SU-DHL-6 (cell line): ENCODE measurements around the gene ACTL10.

Experiments used
- H2AFZ ChIP-seq: fragments of 200-600 bp; sonication (generic); 2 replicates; pipeline ENCODE4 v1.6.1; 2014; ENCODE audit warnings: low read depth, mild to moderate bottlenecking, moderate library complexity, mixed read lengths, antibody characterized with exemption, low read length; ENCODE audit not compliant: severe bottlenecking
- H3F3A ChIP-seq: fragments of 200-600 bp; shearing (Covaris generic); 2 replicates; pipeline ENCODE4 v1.6.0; 2016; ENCODE audit warnings: antibody characterized with exemption, mild to moderate bottlenecking; ENCODE audit not compliant: insufficient read depth
- H3K27ac ChIP-seq: fragments of 200-600 bp; sonication (generic); 2 replicates; pipeline ENCODE4 v1.5.1; 2016; ENCODE audit warnings: low read depth, mild to moderate bottlenecking, low read length, moderate library complexity, mixed read lengths
- H3K27me3 ChIP-seq: fragments of 200-600 bp; sonication (generic), shearing (Covaris generic); 2 replicates; pipeline ENCODE4 v1.6.0; 2014; ENCODE audit warnings: mild to moderate bottlenecking, low read length
- H3K36me3 ChIP-seq: fragments of 200-600 bp; sonication (generic); 2 replicates; pipeline ENCODE4 v1.6.1; 2014; ENCODE audit warnings: mild to moderate bottlenecking, low read length, mixed read lengths
- H3K4me2 ChIP-seq: fragments of 300-600, 200-600 bp; shearing (Covaris generic), sonication (generic); 2 replicates; pipeline ENCODE4 v1.6.0; 2014; ENCODE audit warnings: low read length, low read depth, mild to moderate bottlenecking; ENCODE audit not compliant: poor library complexity, severe bottlenecking
- H3K4me3 ChIP-seq: fragments of 200-600 bp; sonication (generic); 2 replicates; pipeline ENCODE4 v1.5.1; 2014; ENCODE audit warnings: antibody characterized with exemption, low read length, mild to moderate bottlenecking, mixed read lengths; ENCODE audit not compliant: insufficient read depth, poor library complexity, severe bottlenecking
- H3K79me2 ChIP-seq: fragments of 200-600 bp; sonication (generic); 2 replicates; pipeline ENCODE4 v1.6.1; 2014; ENCODE audit warnings: mild to moderate bottlenecking, low read length, moderate library complexity; ENCODE audit not compliant: insufficient read depth
- H3K9ac ChIP-seq: fragments of 200-600 bp; sonication (generic); 2 replicates; pipeline ENCODE4 v1.7.0; 2014; ENCODE audit warnings: mild to moderate bottlenecking, low read length
- H3K9me2 ChIP-seq: fragments of 200-600 bp; sonication (generic); replicated peaks from 2 replicates; pipeline ENCODE4 v1.6.1; 2014; ENCODE audit warnings: low read length; ENCODE audit not compliant: insufficient read depth
- H3K9me3 ChIP-seq: fragments of 200-600 bp; sonication (generic); 2 replicates; pipeline ENCODE4 v1.6.1; 2014; ENCODE audit warnings: low read length, mixed read lengths; ENCODE audit not compliant: insufficient read depth
- H4K20me1 ChIP-seq: fragments of 200-600 bp; sonication (generic); 2 replicates; pipeline ENCODE4 v1.6.1; 2014; ENCODE audit warnings: low read depth, mild to moderate bottlenecking, antibody characterized with exemption, low read length, moderate library complexity, mixed read lengths
- EZH2phosphoT487 ChIP-seq: fragments of 200-600 bp; sonication (generic), shearing (Covaris generic); conservative IDR thresholded peaks from 2 replicates; pipeline ENCODE4 v1.6.1; 2018; ENCODE audit warnings: mild to moderate bottlenecking, antibody characterized with exemption, low read length, moderate library complexity, mixed read lengths
- TF ChIP-seq, protein P1 (sequence below): fragments of 200-600 bp; sonication (generic); IDR thresholded peaks from one replicate; pipeline ENCODE4 v1.5.1; 2017; ENCODE audit warnings: antibody characterized with exemption, mild to moderate bottlenecking, low read length, moderate library complexity; ENCODE audit not compliant: insufficient read depth, poor library complexity, severe bottlenecking

The ACTL10 gene

DNA sequence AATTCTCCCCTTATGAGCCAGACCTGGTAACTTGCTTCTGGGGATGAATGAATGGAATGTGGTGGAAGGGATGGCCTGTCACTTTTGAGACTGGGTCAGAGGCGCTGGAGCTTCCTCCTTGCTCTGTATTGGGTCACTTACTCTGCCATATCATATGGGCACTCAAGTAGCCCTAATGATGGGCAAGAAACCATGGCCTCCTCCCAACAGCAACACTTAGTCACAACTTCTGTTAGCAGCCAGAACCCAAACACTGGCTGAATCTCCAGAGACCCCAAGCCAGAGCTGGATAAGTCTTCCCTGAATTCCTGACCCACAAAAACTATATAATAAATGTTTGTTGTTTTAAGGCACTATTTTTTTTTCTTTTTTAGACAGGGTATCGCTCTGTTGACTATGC is 13.9 kb downstream of the ACTL10 start:
- Histone ChIP-seq H3K9me2 (no peaks in the 10 kb centered on the region), H3K27ac (peak overlapping the region; percentile 94), H3K4me2 (peak overlapping the region; percentile 61), H4K20me1 (no peaks in the 10 kb centered on the region), H3K4me3 (no peak overlapping the region), H3K9me3 (no peaks in the 10 kb centered on the region), H3K36me3 (0 out of 2 replicates have a peak, but pooled peaks cover 10% of the 10 kb centered on the region), H3K79me2 (peaks cover 51% of the 10 kb centered on the region), H3K9ac (peak overlapping the region; percentile 52), H3F3A (peaks cover 70% of the 10 kb centered on the region), H2AFZ (no peak overlapping the region), H3K27me3 (no peaks in the 10 kb centered on the region)
- TF ChIP-seq, protein P1, sequence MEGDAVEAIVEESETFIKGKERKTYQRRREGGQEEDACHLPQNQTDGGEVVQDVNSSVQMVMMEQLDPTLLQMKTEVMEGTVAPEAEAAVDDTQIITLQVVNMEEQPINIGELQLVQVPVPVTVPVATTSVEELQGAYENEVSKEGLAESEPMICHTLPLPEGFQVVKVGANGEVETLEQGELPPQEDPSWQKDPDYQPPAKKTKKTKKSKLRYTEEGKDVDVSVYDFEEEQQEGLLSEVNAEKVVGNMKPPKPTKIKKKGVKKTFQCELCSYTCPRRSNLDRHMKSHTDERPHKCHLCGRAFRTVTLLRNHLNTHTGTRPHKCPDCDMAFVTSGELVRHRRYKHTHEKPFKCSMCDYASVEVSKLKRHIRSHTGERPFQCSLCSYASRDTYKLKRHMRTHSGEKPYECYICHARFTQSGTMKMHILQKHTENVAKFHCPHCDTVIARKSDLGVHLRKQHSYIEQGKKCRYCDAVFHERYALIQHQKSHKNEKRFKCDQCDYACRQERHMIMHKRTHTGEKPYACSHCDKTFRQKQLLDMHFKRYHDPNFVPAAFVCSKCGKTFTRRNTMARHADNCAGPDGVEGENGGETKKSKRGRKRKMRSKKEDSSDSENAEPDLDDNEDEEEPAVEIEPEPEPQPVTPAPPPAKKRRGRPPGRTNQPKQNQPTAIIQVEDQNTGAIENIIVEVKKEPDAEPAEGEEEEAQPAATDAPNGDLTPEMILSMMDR = no peak
- no peak for TF ChIP-seq EZH2phosphoT487

DNA sequence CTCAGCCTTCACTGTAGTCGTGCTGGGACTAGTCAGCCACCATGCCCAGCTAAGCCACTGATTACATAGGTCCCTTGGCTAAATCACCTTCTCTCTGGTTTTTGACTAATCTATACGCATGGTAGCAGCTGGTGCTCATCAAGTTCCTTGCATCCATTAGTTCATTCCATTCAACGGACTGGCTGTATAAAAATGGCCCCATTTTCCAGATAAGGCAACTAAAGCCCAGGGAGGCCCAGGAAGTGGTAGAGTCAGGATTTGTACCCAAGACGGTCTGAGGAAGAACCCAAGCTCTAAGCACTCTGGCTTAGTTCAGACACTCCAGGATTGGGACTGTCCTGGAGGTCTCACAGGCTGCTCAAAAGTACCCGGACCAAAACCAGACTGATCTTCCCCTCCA is 14.5 kb downstream of the ACTL10 start:
- Histone ChIP-seq H3K9me3 (no peaks in the 10 kb centered on the region), H3K27me3 (no peaks in the 10 kb centered on the region), H3K9me2 (no peaks in the 10 kb centered on the region), H3K4me3 (no peak overlapping the region), H3F3A (peaks cover 65% of the 10 kb centered on the region), H2AFZ (no peak overlapping the region), H3K79me2 (peaks cover 51% of the 10 kb centered on the region), H3K4me2 (peak overlapping the region; percentile 61), H3K36me3 (0 out of 2 replicates have a peak, but pooled peaks cover 10% of the 10 kb centered on the region), H3K9ac (peak overlapping the region; percentile 52; the same call in 1 of the 2 replicates), H3K27ac (peak overlapping the region; percentile 94), H4K20me1 (no peaks in the 10 kb centered on the region)
- TF ChIP-seq, protein P1 = no peak
- TF ChIP-seq EZH2phosphoT487 = no peak

DNA sequence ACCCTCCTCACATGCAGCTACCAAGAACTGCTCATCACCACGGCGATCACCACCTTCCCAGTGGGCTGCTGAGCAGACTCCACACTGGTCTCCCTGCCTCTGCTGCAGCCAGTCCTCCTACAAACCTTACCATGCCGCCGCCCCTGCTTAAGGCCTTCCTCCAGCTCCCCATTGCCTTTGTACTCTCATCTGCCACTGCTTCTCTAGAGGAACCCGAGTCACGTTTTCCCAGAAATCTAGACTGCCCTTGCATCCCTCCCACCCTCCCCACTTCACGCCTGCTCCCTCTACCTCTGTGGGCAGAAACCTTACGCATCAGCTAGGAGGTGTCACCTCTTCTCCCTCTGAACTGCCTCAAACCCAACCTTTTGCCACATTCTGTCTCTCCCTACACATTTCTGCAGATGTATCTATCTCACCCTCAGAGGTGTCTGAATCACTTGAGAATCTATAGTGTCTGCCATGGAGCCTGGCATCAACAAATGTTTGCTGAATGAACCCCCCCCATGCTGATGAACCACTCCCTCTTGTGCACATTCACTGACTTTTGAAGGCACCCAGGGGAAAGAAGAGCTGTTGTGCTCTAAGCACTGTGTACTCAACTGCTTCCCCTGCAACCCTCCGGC is 15.1 kb downstream of the ACTL10 start:
- H4K20me1 ChIP-seq = no peaks in the 10 kb centered on the region
- peak overlapping the region; percentile 94 for H3K27ac ChIP-seq
- no peak overlapping the region for H2AFZ ChIP-seq
- H3K79me2 ChIP-seq = peaks cover 51% of the 10 kb centered on the region
- 0 out of 2 replicates have a peak, but pooled peaks cover 10% of the 10 kb centered on the region for H3K36me3 ChIP-seq
- H3K4me3 ChIP-seq = no peak overlapping the region
- no peaks in the 10 kb centered on the region for H3K9me3 ChIP-seq
- H3K27me3 ChIP-seq = no peaks in the 10 kb centered on the region
- peaks cover 63% of the 10 kb centered on the region for H3F3A ChIP-seq
- H3K4me2 ChIP-seq = peak overlapping the region; percentile 61
- no peak for TF ChIP-seq EZH2phosphoT487
- TF ChIP-seq, protein P1 = no peak
- no peaks in the 10 kb centered on the region for H3K9me2 ChIP-seq
- peak overlapping the region; percentile 52 for H3K9ac ChIP-seq
